K562 (cell line): ENCODE measurements around the gene CHCHD5. TPM values are rescaled to one million over a fixed set of nuclear protein-coding genes. Genes with fewer than 3 reads are reported as not detected.

Experiments
- CHD1 ChIP-seq: fragments of 200-600 bp; sonication (generic); IDR thresholded peaks from one replicate; pipeline ENCODE4 v1.6.1; 2012; ENCODE audit warnings: mild to moderate bottlenecking, moderate library complexity, low read length, inconsistent platforms
- CHD4 ChIP-seq: fragments of 200-600 bp; sonication (generic); IDR thresholded peaks from 3 replicates; pipeline ENCODE4 v1.6.1; 2012; ENCODE audit warnings: low read depth, mild to moderate bottlenecking, mixed read lengths, low read length, inconsistent platforms; ENCODE audit not compliant: insufficient read depth, insufficient replicate concordance, poor library complexity, severe bottlenecking
- ERF ChIP-seq: fragments of 450-650 bp; formaldehyde crosslinking; IDR thresholded peaks from 2 replicates; pipeline ENCODE4 v1.4.0; 2020; ENCODE audit warnings: mild to moderate bottlenecking, mixed read lengths
- EWSR1 ChIP-seq: fragments of 450-650 bp; IDR thresholded peaks from 2 replicates; pipeline ENCODE4 v1.6.1; 2018; ENCODE audit warnings: borderline replicate concordance, mild to moderate bottlenecking, low read depth, moderate library complexity; ENCODE audit not compliant: partially characterized antibody
- KLF1 ChIP-seq: fragments of 450-650 bp; IDR thresholded peaks from 2 replicates; pipeline ENCODE4 v1.6.1; 2016; ENCODE audit warnings: missing genetic modification characterization, missing compliant biosample characterization
- MTA3 ChIP-seq: fragments of 450-650 bp; formaldehyde crosslinking; IDR thresholded peaks from 2 replicates; pipeline ENCODE4 v1.6.1; 2017; ENCODE audit warnings: mild to moderate bottlenecking, borderline replicate concordance
- POU5F1 ChIP-seq: fragments of 150-350 bp; IDR thresholded peaks from 2 replicates; pipeline ENCODE4 v1.6.1; 2014; ENCODE audit warnings: borderline replicate concordance, low read length, low read depth, mild to moderate bottlenecking; ENCODE audit not compliant: partially characterized antibody
- RBFOX2 ChIP-seq: fragments of 200-400 bp; formaldehyde crosslinking; IDR thresholded peaks from 2 replicates; pipeline ENCODE4 v1.6.1; 2017; ENCODE audit warnings: low read depth, mild to moderate bottlenecking, low read length, moderate library complexity
- SMAD2 ChIP-seq: fragments of 150-350 bp; IDR thresholded peaks from 2 replicates; pipeline ENCODE4 v1.6.1; 2014; ENCODE audit warnings: low read depth, mild to moderate bottlenecking, low read length
- TBL1XR1 ChIP-seq, 2 experiments: IDR thresholded peaks; 2 replicates each; pipeline ENCODE4 v1.6.1; 2012; ENCODE audit warnings: improper control_type of control experiment in 2 of 2, low read length in 2 of 2, mild to moderate bottlenecking in 1 of 2
- TFAM ChIP-seq: fragments of 250-450 bp; sonication (Bioruptor Pico); conservative IDR thresholded peaks from 2 replicates; pipeline ENCODE4 v1.5.0; 2021; ENCODE audit warnings: mild to moderate bottlenecking, moderate library complexity
- THRAP3 ChIP-seq: fragments of 450-650 bp; IDR thresholded peaks from 2 replicates; pipeline ENCODE4 v1.6.1; 2016; ENCODE audit warnings: mild to moderate bottlenecking, inconsistent platforms, borderline replicate concordance
- ZNF143 ChIP-seq: sonication (generic); formaldehyde crosslinking; IDR thresholded peaks from 2 replicates; pipeline ENCODE4 v1.9.0; 2022; ENCODE audit warnings: mild to moderate bottlenecking, missing genetic modification reagents
- ZNF175 ChIP-seq: fragments of 200-800 bp; sonication (Bioruptor generic); IDR thresholded peaks from 2 replicates; pipeline ENCODE4 v1.6.1; 2016; ENCODE audit warnings: low read depth, mild to moderate bottlenecking, missing genetic modification characterization, missing compliant biosample characterization
- ZNF436 ChIP-seq: fragments of 250-450, 450-650 bp; sonication (Bioruptor Pico); formaldehyde crosslinking; IDR thresholded peaks from 2 replicates; pipeline ENCODE4 v1.7.0; 2020; ENCODE audit warnings: mild to moderate bottlenecking
- ZNF76 ChIP-seq: fragments of 250-450 bp; sonication (Bioruptor Pico); IDR thresholded peaks from 2 replicates; pipeline ENCODE4 v1.4.0; 2020; ENCODE audit warnings: mild to moderate bottlenecking, moderate library complexity, borderline replicate concordance
- polyA plus RNA-seq, 8 experiments: library from polyadenylated mRNA; depleted of rRNA in 4 of 8; stranded (reverse) in 5 of 8; unstranded in 3 of 8; fragments of >200 nt; fragmentation: Nextera tagmentation in 2 of 8; fragmentation: Illumina TruSeq in 1 of 8; extraction: Ambion mirVana in 2 of 8; extraction: Trizol in 1 of 8; gene quantifications; 2 replicates each; pipeline versions ENCODE4 v1.2.1 to v1.2.3, GENCODE V29; 2011 to 2014; ENCODE audit warnings: inconsistent platforms in 1 of 8, missing spikeins in 1 of 8
- total RNA-seq, 7 experiments: library from RNA; depleted of rRNA in 6 of 7; stranded (reverse); fragments of >200 nt in 6 of 7; fragmentation: Illumina TruSeq in 2 of 7; extraction: Trizol in 2 of 7; gene quantifications; 2 replicates each; pipeline versions ENCODE4 v1.2.1 to v1.2.3, GENCODE V29; 2011 to 2021; ENCODE audit warnings: low replicate concordance in 1 of 7
- TF ChIP-seq, protein P1 (sequence below): sonication (generic); formaldehyde crosslinking; IDR thresholded peaks from 2 replicates; pipeline ENCODE4 v1.8.1; 2023; ENCODE audit warnings: mild to moderate bottlenecking, missing genetic modification reagents, moderate library complexity
- TF ChIP-seq, protein P2 (sequence below): fragments of 250-450 bp; sonication (Bioruptor Pico); IDR thresholded peaks from 2 replicates; pipeline ENCODE4 v1.8.0; 2022; ENCODE audit warnings: inconsistent platforms, mild to moderate bottlenecking, moderate library complexity, borderline replicate concordance
- TF ChIP-seq, protein P3 (sequence below): sonication (generic); formaldehyde crosslinking; IDR thresholded peaks from 2 replicates; pipeline ENCODE4 v1.8.1; 2023; ENCODE audit warnings: mild to moderate bottlenecking, missing genetic modification reagents
- TF ChIP-seq, protein P4 (sequence below): IDR thresholded peaks from 2 replicates; pipeline ENCODE4 v1.6.1; 2012; ENCODE audit warnings: low read depth, low read length, improper control_type of control experiment, borderline replicate concordance

The CHCHD5 gene
- total and polyA plus RNA-seq, 9 of the 15 experiments (the other 6 are each of a cell fraction or from before 2014, with no cell fraction given), result 7.4 to 79.3 (median 33.4) TPM

DNA sequence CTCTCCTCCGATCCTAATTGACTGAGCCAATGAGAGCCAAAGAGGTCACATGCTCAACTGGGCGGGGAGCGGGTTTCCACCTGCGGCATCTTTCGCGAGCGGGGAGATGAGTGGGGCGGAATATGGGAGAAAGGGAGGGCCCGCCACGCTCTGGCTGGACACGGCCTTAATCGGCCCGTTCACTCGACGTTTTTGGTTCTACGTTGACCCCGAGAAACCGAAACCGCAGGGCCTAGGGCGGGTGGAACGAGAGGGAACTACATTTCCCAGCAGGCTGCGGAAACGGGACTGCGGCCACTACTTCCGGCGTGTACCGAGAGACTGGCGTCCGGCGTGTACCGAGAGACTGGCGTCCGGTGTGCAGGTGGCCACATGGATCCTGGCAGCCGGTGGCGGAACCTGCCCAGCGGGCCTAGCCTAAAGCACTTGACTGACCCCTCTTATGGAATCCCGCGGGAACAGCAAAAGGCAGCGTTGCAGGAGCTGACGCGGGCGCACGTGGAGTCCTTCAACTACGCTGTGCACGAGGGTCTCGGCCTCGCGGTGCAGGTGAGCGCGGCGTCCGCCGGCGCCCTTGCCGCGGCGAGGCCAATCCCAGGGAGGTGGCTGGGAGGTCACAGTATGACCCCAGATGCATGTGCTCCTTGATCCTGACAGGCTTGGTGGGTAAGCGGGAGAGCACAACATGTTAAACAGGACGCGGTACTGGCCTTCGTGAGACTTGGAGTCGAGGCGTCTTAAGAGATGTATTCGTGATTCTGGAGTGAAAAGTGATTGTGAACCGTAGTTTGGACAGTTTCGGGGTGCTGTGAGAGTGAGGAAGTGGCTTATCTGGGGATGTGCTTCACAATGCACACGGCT lies 42.1 kb upstream of the CHCHD5 start, which contains the start of gene POLR1B (continued):
- TF ChIP-seq, protein P1, sequence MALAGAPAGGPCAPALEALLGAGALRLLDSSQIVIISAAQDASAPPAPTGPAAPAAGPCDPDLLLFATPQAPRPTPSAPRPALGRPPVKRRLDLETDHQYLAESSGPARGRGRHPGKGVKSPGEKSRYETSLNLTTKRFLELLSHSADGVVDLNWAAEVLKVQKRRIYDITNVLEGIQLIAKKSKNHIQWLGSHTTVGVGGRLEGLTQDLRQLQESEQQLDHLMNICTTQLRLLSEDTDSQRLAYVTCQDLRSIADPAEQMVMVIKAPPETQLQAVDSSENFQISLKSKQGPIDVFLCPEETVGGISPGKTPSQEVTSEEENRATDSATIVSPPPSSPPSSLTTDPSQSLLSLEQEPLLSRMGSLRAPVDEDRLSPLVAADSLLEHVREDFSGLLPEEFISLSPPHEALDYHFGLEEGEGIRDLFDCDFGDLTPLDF, result peak; percentile 87
- TF ChIP-seq, protein P2, sequence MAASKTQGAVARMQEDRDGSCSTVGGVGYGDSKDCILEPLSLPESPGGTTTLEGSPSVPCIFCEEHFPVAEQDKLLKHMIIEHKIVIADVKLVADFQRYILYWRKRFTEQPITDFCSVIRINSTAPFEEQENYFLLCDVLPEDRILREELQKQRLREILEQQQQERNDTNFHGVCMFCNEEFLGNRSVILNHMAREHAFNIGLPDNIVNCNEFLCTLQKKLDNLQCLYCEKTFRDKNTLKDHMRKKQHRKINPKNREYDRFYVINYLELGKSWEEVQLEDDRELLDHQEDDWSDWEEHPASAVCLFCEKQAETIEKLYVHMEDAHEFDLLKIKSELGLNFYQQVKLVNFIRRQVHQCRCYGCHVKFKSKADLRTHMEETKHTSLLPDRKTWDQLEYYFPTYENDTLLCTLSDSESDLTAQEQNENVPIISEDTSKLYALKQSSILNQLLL (CRISPR knock-in tag), result no peak
- TF ChIP-seq ZNF175 (CRISPR knock-in tag), result peak; percentile 42; the same call in 1 of the 2 replicates
- TF ChIP-seq RBFOX2, result peak; percentile 93
- TF ChIP-seq THRAP3, result no peak
- TF ChIP-seq POU5F1, result no peak
- TF ChIP-seq TBL1XR1 (IDR thresholded peaks at IDR 0.05; ENCODE audit: low read length in 2 of 2), result peak in 1 of 2 experiments; percentile 82; a peak in 3 of 4 replicates
- TF ChIP-seq TFAM (CRISPR knock-in tag), result no peak
- TF ChIP-seq CHD1, result no peak
- TF ChIP-seq MTA3, result peak; percentile 77; the same call in 1 of the 2 replicates
- TF ChIP-seq ZNF143 (CRISPR knock-in tag), result peak; percentile 99
- TF ChIP-seq EWSR1, result no peak
- TF ChIP-seq SMAD2, result no peak
- no peak for TF ChIP-seq ZNF76 (CRISPR knock-in tag)
- no peak for TF ChIP-seq ERF (CRISPR knock-in tag)
- no peak for TF ChIP-seq CHD4
- TF ChIP-seq, protein P3, sequence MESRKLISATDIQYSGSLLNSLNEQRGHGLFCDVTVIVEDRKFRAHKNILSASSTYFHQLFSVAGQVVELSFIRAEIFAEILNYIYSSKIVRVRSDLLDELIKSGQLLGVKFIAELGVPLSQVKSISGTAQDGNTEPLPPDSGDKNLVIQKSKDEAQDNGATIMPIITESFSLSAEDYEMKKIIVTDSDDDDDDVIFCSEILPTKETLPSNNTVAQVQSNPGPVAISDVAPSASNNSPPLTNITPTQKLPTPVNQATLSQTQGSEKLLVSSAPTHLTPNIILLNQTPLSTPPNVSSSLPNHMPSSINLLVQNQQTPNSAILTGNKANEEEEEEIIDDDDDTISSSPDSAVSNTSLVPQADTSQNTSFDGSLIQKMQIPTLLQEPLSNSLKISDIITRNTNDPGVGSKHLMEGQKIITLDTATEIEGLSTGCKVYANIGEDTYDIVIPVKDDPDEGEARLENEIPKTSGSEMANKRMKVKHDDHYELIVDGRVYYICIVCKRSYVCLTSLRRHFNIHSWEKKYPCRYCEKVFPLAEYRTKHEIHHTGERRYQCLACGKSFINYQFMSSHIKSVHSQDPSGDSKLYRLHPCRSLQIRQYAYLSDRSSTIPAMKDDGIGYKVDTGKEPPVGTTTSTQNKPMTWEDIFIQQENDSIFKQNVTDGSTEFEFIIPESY (CRISPR knock-in tag), result peak; percentile 10; the same call in 1 of the 2 replicates
- TF ChIP-seq, protein P4, sequence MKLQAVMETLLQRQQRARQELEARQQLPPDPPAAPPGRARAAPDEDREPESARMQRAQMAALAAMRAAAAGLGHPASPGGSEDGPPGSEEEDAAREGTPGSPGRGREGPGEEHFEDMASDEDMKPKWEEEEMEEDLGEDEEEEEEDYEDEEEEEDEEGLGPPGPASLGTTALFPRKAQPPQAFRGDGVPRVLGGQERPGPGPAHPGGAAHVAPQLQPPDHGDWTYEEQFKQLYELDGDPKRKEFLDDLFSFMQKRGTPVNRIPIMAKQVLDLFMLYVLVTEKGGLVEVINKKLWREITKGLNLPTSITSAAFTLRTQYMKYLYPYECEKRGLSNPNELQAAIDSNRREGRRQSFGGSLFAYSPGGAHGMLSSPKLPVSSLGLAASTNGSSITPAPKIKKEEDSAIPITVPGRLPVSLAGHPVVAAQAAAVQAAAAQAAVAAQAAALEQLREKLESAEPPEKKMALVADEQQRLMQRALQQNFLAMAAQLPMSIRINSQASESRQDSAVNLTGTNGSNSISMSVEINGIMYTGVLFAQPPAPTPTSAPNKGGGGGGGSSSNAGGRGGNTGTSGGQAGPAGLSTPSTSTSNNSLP, result 0 out of 2 replicates have a peak, but pooled peaks have one; percentile 2
- no peak for TF ChIP-seq ZNF436 (CRISPR knock-in tag)
- peak; percentile 87 for TF ChIP-seq KLF1 (tag)
